ENCODE measurements around the gene PIK3AP1.

The PIK3AP1 gene

GRCh38 chr10:96608262-96608661 lies 112.1 kb downstream of the PIK3AP1 start:
- no peak for DNase-seq

GRCh38 chr10:96606946-96607345 lies 113.4 kb downstream of the PIK3AP1 start:
- DNase-seq: no peak

- DNase-seq: no peak
Measured at GRCh38 chr10:96606216-96606615, 114.1 kb downstream of the PIK3AP1 start.

GRCh38 chr10:96600337-96600736 lies 120.0 kb downstream of the PIK3AP1 start:
- no peak for DNase-seq

GRCh38 chr10:96598846-96599245 lies 121.5 kb downstream of the PIK3AP1 start:
- DNase-seq: no peak

GRCh38 chr10:96596422-96597407 lies 123.6 kb downstream of the PIK3AP1 start:
- DNase-seq: no peak

GRCh38 chr10:96595741-96596140 lies 124.6 kb downstream of the PIK3AP1 start:
- no peak for DNase-seq

- DNase-seq: no peak
Measured at GRCh38 chr10:96591946-96592345, 128.4 kb downstream of the PIK3AP1 start.

- no peak for DNase-seq
Measured at GRCh38 chr10:96588616-96589419, 131.5 kb downstream of the PIK3AP1 start.

GRCh38 chr10:96588060-96588554 lies 132.2 kb downstream of the PIK3AP1 start:
- no peak for DNase-seq

GRCh38 chr10:96587264-96588059 lies 132.9 kb downstream of the PIK3AP1 start:
- no peak for DNase-seq

- DNase-seq: peak; percentile 93
Measured at GRCh38 chr10:96586419-96587263, 133.7 kb downstream of the PIK3AP1 start, which contains the start of gene TM9SF3. TM9SF3 (minus strand) TSS chr10:96587012; CDS start chr10:96586835, 177 bp downstream.

- no peak for DNase-seq
Measured at GRCh38 chr10:96585736-96586418, 134.4 kb downstream of the PIK3AP1 start.

GRCh38 chr10:96584474-96584873 lies 135.8 kb downstream of the PIK3AP1 start:
- DNase-seq: no peak

GRCh38 chr10:96584035-96584434 lies 136.3 kb downstream of the PIK3AP1 start:
- no peak for DNase-seq

- DNase-seq: no peak
Measured at GRCh38 chr10:96579133-96579532, 141.2 kb downstream of the PIK3AP1 start.

- DNase-seq: no peak
Measured at GRCh38 chr10:96578633-96579032, 141.7 kb downstream of the PIK3AP1 start.

- no peak for DNase-seq
Measured at GRCh38 chr10:96578022-96578421, 142.3 kb downstream of the PIK3AP1 start.

GRCh38 chr10:96577069-96577468 lies 143.2 kb downstream of the PIK3AP1 start:
- no peak for DNase-seq

GRCh38 chr10:96576277-96576980 lies 143.9 kb downstream of the PIK3AP1 start:
- DNase-seq: no peak
